GM12801 (cell line): Measurements from ENCODE around the gene PHKG1.

Experiments
- TF ChIP-seq, protein P1 (sequence below): IDR thresholded peaks from one replicate; pipeline ENCODE4 v1.5.1; 2011; ENCODE audit warnings: control low read depth; ENCODE audit not compliant: insufficient read length; ENCODE audit errors: extremely low read depth

Gene PHKG1

DNA sequence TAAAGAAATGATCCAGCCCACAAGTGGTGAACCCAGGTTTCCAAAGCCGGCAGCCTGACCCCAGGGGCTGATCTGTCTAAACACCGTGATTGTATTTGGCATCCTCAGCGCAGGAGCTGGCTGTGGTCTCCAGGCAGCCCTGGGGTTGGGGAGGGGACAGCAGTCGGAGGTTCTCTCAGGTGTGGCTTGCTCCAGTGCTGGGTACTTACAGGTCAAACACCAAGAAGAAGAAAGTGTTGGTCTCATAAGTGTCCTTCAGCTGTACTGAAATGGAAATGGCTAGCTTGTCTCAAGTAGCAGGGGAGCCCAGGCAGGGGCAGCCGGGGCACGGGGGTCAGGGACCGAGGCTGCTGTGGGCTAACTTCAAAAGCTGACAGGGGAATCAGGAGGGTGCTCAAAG, 6.0 kb downstream of the PHKG1 start:
- TF ChIP-seq, protein P1, sequence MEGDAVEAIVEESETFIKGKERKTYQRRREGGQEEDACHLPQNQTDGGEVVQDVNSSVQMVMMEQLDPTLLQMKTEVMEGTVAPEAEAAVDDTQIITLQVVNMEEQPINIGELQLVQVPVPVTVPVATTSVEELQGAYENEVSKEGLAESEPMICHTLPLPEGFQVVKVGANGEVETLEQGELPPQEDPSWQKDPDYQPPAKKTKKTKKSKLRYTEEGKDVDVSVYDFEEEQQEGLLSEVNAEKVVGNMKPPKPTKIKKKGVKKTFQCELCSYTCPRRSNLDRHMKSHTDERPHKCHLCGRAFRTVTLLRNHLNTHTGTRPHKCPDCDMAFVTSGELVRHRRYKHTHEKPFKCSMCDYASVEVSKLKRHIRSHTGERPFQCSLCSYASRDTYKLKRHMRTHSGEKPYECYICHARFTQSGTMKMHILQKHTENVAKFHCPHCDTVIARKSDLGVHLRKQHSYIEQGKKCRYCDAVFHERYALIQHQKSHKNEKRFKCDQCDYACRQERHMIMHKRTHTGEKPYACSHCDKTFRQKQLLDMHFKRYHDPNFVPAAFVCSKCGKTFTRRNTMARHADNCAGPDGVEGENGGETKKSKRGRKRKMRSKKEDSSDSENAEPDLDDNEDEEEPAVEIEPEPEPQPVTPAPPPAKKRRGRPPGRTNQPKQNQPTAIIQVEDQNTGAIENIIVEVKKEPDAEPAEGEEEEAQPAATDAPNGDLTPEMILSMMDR = no peak

DNA sequence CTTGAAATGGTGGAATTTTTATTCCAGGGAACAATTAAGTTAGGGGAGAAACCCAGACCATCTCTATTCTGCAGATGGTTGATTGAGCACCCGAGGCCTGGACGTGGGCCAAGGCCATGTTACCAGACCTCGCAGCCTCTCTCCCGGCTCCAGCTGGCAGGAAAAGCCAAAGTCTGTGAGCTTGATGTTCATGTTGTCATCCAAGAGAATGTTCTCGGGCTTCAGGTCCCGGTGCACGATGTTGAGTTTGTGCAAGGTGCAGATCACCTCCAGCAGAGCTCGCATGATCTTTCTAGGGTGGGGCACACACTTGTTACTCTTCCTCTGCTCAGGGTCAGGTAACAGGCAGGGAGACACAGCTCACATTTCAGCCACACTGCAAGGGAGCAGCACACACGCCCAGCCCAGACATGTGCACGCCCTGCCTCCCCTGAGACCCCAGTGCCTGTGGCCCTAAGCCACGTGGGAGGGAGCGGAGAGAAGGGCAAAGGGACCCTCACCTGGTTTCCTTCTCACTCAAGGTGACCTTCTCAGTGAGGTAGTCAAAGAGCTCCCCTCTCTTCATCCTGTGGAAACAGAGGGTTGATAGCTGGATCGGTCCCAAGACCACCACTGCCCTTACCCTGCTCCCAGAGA, 9.5 kb downstream of the PHKG1 start:
- TF ChIP-seq, protein P1 = no peak

DNA sequence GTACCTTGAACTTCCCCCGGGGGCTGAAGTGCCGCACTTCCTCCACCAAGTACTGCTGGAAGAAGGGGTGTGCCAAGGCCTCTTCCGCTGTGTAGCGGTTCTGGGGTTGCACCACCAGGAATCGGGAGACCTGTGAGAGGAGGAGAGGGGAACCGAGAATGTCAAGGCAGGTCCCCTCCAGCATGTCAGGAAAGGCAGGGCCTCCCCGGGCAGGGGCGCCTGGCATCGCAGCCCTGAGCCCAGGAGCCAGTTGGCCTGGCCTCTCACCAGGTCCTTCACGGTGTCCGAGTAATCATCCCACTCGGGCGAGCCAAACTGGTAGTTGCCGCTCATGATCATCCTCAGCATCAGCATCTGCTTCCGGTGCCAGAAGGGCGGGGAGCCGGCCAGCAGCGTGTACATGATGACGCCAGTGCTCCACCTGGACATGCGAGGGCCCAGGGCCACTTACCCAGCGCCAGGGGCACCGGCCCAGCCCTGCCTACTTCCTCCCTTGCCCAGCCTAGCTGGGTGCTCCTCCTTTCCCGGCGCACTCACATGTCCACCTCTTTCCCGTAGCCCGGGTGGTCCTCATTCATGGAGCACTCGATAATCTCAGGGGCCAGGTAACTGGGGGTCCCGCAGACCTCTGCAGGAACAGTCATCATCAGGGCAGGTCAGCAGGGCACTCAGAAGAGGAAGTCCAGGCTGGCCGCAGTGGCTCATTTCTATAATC, 11.0 kb downstream of the PHKG1 start:
- TF ChIP-seq, protein P1 = no peak

DNA sequence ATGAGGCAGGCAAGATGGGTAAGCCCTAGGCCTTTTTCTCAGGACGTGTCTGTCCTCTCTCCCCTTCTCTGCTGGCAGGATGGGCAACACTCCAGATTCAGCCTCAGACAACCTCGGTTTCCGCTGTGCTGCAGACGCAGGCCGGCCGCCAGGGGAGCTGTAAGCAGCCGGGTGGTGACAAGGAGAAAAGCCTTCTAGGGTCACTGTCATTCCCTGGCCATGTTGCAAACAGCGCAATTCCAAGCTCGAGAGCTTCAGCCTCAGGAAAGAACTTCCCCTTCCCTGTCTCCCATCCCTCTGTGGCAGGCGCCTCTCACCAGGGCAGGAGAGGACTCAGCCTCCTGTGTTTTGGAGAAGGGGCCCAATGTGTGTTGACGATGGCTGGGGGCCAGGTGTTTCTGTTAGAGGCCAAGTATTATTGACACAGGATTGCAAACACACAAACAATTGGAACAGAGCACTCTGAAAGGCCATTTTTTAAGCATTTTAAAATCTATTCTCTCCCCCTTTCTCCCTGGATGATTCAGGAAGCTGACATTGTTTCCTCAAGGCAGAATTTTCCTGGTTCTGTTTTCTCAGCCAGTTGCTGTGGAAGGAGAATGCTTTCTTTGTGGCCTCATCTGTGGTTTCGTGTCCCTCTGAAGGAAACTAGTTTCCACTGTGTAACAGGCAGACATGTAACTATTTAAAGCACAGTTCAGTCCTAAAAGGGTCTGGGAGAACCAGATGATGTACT, 13.1 kb downstream of the PHKG1 start:
- TF ChIP-seq, protein P1 = no peak

DNA sequence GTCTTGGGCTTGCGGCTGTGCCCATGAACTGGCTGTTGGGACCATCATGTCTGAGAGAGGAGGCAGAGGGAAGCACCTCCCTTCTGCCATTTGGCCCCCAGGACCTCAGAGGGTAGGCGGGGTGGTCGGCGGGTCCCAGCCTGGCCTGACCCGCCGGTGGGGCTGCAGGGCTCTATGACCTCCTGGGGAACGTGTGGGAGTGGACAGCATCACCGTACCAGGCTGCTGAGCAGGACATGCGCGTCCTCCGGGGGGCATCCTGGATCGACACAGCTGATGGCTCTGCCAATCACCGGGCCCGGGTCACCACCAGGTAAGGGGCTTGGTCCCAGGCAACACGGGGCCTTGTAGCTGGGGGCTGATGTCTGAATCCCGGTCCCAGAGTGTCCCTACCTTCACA, 14.6 kb downstream of the PHKG1 start:
- TF ChIP-seq, protein P1 = no peak

DNA sequence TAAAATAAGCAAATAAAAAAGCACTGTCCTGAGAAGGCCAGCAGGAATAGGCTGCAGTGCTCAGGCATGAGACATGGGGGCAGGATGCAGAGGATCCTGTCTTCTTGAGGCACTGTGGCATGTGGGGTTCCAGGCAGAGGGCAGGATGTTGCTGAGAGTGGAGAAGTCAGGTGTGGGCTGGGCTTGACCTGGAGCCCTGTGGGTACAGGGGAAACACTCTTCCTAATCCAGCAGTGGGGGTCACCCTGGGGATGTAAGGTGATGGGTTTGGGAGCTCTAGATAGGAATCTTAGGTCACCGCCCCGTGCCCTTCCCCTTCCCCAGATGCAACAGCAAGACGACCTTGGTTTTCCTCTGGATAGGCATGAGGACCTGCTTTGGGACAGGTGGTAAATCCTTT, 15.1 kb downstream of the PHKG1 start:
- TF ChIP-seq, protein P1 = no peak

DNA sequence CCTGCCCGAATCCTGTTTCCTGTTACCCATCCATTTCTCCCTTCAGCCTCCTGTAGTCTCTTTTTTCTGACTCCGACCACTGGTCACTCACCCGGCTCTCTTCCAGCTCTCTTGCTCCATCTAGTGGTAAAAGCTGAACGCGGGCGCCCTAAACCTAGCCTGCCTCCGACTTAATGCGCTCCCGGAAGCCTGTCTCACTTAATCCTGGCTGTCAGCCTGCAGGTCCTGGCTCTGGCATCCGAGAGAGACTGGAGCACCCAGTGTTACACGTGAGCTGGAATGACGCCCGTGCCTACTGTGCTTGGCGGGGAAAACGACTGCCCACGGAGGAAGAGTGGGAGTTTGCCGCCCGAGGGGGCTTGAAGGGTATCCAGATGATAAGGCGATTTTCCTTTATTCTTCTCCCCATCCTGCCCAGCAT, 18.4 kb downstream of the PHKG1 start:
- TF ChIP-seq, protein P1 = peak; percentile 15
